GM12891 (cell line): ENCODE measurements around the gene DENND5A.

ENCODE experiments used
- DNase-seq: peaks from one replicate; pipeline ENCODE4 v3.0.0; 2011; ENCODE audit warnings: low spot score; ENCODE audit not compliant: insufficient read length
- FAIRE-seq: peaks from 2 replicates; lab custom pipeline; 2011; peaks lifted over from hg19 to GRCh38; lab: Jason Lieb, UNC
- PAX5 ChIP-seq: IDR thresholded peaks from 2 replicates; pipeline ENCODE4 v1.6.1; 2011; ENCODE audit warnings: low read length, moderate library complexity, mild to moderate bottlenecking; ENCODE audit not compliant: insufficient read depth, severe bottlenecking
- POLR2A ChIP-seq: IDR thresholded peaks from 2 replicates; pipeline ENCODE4 v1.6.1; 2011; ENCODE audit warnings: low read depth, low read length, control low read depth
- POLR2AphosphoS5 ChIP-seq: IDR thresholded peaks from 2 replicates; pipeline ENCODE4 v1.6.1; 2011; ENCODE audit warnings: low read depth, low read length, control low read depth
- POU2F2 ChIP-seq: IDR thresholded peaks from 2 replicates; pipeline ENCODE4 v1.6.1; 2011; ENCODE audit warnings: low read depth, mild to moderate bottlenecking, control low read depth, low read length, moderate library complexity
- SPI1 ChIP-seq: IDR thresholded peaks from 2 replicates; pipeline ENCODE4 v1.6.1; 2011; ENCODE audit warnings: low read depth, low read length, control low read depth
- TAF1 ChIP-seq: IDR thresholded peaks from 2 replicates; pipeline ENCODE4 v1.6.1; 2011; ENCODE audit warnings: low read depth, low read length, control low read depth

DENND5A gene

GRCh38 chr11:9132203-9132878, 132.8 kb downstream of the DENND5A start:
- FAIRE-seq = peak; percentile 74
- no peak for TF ChIP-seq SPI1
- TF ChIP-seq TAF1 = no peak
- DNase-seq = no peak

GRCh38 chr11:9130297-9130696, 134.9 kb downstream of the DENND5A start:
- FAIRE-seq (no peak), DNase-seq (no peak)
- TF ChIP-seq TAF1 = no peak
- TF ChIP-seq SPI1 = peak; percentile 87

GRCh38 chr11:9126636-9127035, 138.5 kb downstream of the DENND5A start:
- FAIRE-seq (no peak), DNase-seq (no peak)
- TF ChIP-seq SPI1 (0 out of 2 replicates have a peak, but pooled peaks have one; percentile 14), POLR2AphosphoS5 (no peak)

GRCh38 chr11:9125185-9125886, 139.8 kb downstream of the DENND5A start:
- TF ChIP-seq SPI1 = no peak
- TF ChIP-seq POLR2AphosphoS5 = no peak
- TF ChIP-seq TAF1 = no peak
- no peak for TF ChIP-seq POU2F2
- TF ChIP-seq POLR2A = no peak
- TF ChIP-seq PAX5 = no peak
- no peak for FAIRE-seq
- no peak for DNase-seq

GRCh38 chr11:9123595-9124304, 141.4 kb downstream of the DENND5A start:
- no peak for TF ChIP-seq POLR2AphosphoS5
- TF ChIP-seq POU2F2 = no peak
- no peak for TF ChIP-seq SPI1
- TF ChIP-seq POLR2A = no peak
- TF ChIP-seq TAF1 = no peak
- no peak for TF ChIP-seq PAX5
- DNase-seq (no peak), FAIRE-seq (no peak)

- no peak for DNase-seq
- TF ChIP-seq POLR2A (no peak), PAX5 (no peak), SPI1 (no peak), POLR2AphosphoS5 (no peak), POU2F2 (no peak), TAF1 (no peak)
- no peak for FAIRE-seq
Measured at GRCh38 chr11:9121469-9121796, 143.7 kb downstream of the DENND5A start.

GRCh38 chr11:9120664-9121468, 144.3 kb downstream of the DENND5A start:
- DNase-seq = no peak

GRCh38 chr11:9118277-9118676, 146.9 kb downstream of the DENND5A start:
- DNase-seq (no peak), FAIRE-seq (peak; percentile 33)
- no peak for TF ChIP-seq POU2F2

More at GRCh38 chr11:9120664-9121468, 144.3 kb downstream of the DENND5A start:
- no peak for FAIRE-seq
- TF ChIP-seq POLR2A (no peak), POLR2AphosphoS5 (no peak), TAF1 (no peak), SPI1 (no peak), PAX5 (no peak), POU2F2 (no peak)

GRCh38 chr11:9112075-9112474, 153.1 kb downstream of the DENND5A start:
- no peak for FAIRE-seq
- TF ChIP-seq SPI1 (no peak), POLR2A (no peak), PAX5 (no peak), TAF1 (no peak), POLR2AphosphoS5 (no peak), POU2F2 (no peak)

More at GRCh38 chr11:9112075-9112474, 153.1 kb downstream of the DENND5A start:
- DNase-seq = no peak
